MCF 10A (cell line): ENCODE data around the gene STARD9. TPM values are rescaled to one million over a fixed set of nuclear protein-coding genes. Genes with fewer than 3 reads are reported as not detected.

Experiments
- BruUV-seq: library from RNA; stranded (reverse); fragments of 400-500 nt; replicated peaks from 2 replicates; lab custom pipeline; 2021; lab: Mats Ljungman, UMichigan
- CTCF ChIA-PET: fragments of 300-600 bp; sonication (Branson Sonifier 250); formaldehyde crosslinking; extraction: SDS; loops from one replicate; lab custom pipeline; 2021; ENCODE audit warnings: antibody characterized with exemption, inconsistent platforms; lab: Yijun Ruan, JAX
- POLR2A ChIA-PET: fragments of 300-600, 350-650 bp; sonication (Branson Sonifier 250); formaldehyde crosslinking; extraction: SDS; loops from one replicate; lab custom pipeline; 2020; ENCODE audit warnings: antibody characterized with exemption, inconsistent platforms; lab: Yijun Ruan, JAX
- DNase-seq: peaks from one replicate; pipeline ENCODE4 v3.0.0-alpha.2; 2018; ENCODE audit not compliant: unreplicated experiment
- H3K27ac Mint-ChIP-seq: one replicate; pipeline ENCODE4 v1.8.0; 2022; ENCODE audit warnings: mild to moderate bottlenecking, low read depth, mixed read lengths; ENCODE audit not compliant: unreplicated experiment
- H3K27me3 Mint-ChIP-seq: one replicate; pipeline ENCODE4 v1.8.0; 2022; ENCODE audit warnings: mixed read lengths; ENCODE audit not compliant: insufficient read depth, unreplicated experiment
- H3K36me3 Mint-ChIP-seq: one replicate; pipeline ENCODE4 v1.8.0; 2022; ENCODE audit warnings: mild to moderate bottlenecking, moderate library complexity, mixed read lengths; ENCODE audit not compliant: insufficient read depth, unreplicated experiment
- H3K4me1 Mint-ChIP-seq: one replicate; pipeline ENCODE4 v1.8.0; 2022; ENCODE audit warnings: mixed read lengths; ENCODE audit not compliant: insufficient read depth, unreplicated experiment
- H3K4me3 Mint-ChIP-seq: one replicate; pipeline ENCODE4 v1.8.0; 2022; ENCODE audit warnings: mild to moderate bottlenecking, moderate library complexity, mixed read lengths; ENCODE audit not compliant: unreplicated experiment
- H3K9me3 Mint-ChIP-seq: one replicate; pipeline ENCODE4 v1.8.0; 2022; ENCODE audit warnings: mixed read lengths; ENCODE audit not compliant: unreplicated experiment
- intact Hi-C: fragments of 100-400 bp; cut with micrococcal nuclease; formaldehyde crosslinking; loops from 2 replicates; pipeline ENCODE4 v1.14.1; 2022
- total RNA-seq: library from RNA; stranded (reverse); gene quantifications from 2 replicates; pipeline ENCODE4 v1.2.3, GENCODE V29; 2022
- TF ChIP-seq, protein P1 (sequence below): fragments of 200-600 bp; IDR thresholded peaks from one replicate; pipeline ENCODE4 v1.8.0; 2022; ENCODE audit warnings: antibody characterized with exemption, mild to moderate bottlenecking; ENCODE audit not compliant: unreplicated experiment

The STARD9 gene
- total RNA-seq, 1 experiment from 2014 or later, result 2.0 TPM

- DNase-seq, result no peak
- H3K27ac Mint-ChIP-seq, result no peak overlapping the region
- CTCF ChIA-PET, result interaction anchor here (0.6 to 1.6 kb wide), 3 partner anchors 9 to 684 kb away, joined by 3 to 4 read pairs (median 3); no protein-coding TSS in a partner anchor
- BruUV-seq, result no TSS peak
- no peaks in the 10 kb centered on the region for H3K27me3 Mint-ChIP-seq
- H3K36me3 Mint-ChIP-seq, result no peaks in the 10 kb centered on the region
- H3K4me1 Mint-ChIP-seq, result no peaks in the 10 kb centered on the region
- POLR2A ChIA-PET, result no interaction called here
- TF ChIP-seq, protein P1, sequence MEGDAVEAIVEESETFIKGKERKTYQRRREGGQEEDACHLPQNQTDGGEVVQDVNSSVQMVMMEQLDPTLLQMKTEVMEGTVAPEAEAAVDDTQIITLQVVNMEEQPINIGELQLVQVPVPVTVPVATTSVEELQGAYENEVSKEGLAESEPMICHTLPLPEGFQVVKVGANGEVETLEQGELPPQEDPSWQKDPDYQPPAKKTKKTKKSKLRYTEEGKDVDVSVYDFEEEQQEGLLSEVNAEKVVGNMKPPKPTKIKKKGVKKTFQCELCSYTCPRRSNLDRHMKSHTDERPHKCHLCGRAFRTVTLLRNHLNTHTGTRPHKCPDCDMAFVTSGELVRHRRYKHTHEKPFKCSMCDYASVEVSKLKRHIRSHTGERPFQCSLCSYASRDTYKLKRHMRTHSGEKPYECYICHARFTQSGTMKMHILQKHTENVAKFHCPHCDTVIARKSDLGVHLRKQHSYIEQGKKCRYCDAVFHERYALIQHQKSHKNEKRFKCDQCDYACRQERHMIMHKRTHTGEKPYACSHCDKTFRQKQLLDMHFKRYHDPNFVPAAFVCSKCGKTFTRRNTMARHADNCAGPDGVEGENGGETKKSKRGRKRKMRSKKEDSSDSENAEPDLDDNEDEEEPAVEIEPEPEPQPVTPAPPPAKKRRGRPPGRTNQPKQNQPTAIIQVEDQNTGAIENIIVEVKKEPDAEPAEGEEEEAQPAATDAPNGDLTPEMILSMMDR, result no peak
- no peak overlapping the region for H3K4me3 Mint-ChIP-seq
- intact Hi-C loops, result no loop called here
- no peaks in the 10 kb centered on the region for H3K9me3 Mint-ChIP-seq
These were observed 119.0 kb downstream of the STARD9 start for GRCh38 chr15:42694398-42694797.

- no peaks in the 10 kb centered on the region for H3K9me3 Mint-ChIP-seq
- H3K4me1 Mint-ChIP-seq, result no peaks in the 10 kb centered on the region
- no peak overlapping the region for H3K27ac Mint-ChIP-seq
- no peaks in the 10 kb centered on the region for H3K36me3 Mint-ChIP-seq
- no peak for DNase-seq
- intact Hi-C loops, result no loop called here
- no peaks in the 10 kb centered on the region for H3K27me3 Mint-ChIP-seq
- TF ChIP-seq, protein P1, result no peak
- CTCF ChIA-PET, result interaction anchor here (1.6 kb wide), 1 partner anchor 8 kb away, joined by 3 read pairs; no protein-coding TSS in a partner anchor
- no TSS peak for BruUV-seq
- no peak overlapping the region for H3K4me3 Mint-ChIP-seq
- POLR2A ChIA-PET, result no interaction called here
These were observed 120.2 kb downstream of the STARD9 start for GRCh38 chr15:42695527-42696071.

DNA sequence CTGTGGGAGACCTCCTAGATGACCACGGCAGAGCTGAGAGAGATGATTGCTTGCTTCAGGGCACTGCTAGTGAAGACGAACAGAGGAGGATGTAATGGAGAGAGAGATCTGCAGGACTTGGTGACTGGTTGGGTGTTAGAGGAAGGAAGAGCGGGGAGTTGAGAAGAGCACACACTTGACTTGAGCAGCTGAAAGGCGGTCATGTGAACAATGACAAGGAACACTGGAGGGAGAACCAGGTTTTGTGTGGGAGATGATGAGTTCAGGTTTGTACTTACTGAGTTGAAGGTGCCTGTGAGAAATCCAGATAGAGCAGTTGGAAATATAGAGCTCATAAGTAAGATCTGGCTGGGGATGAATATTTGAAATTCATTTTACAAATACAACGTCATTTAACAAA, 121.2 kb downstream of the STARD9 start:
- H3K27ac Mint-ChIP-seq, result no peak overlapping the region
- ChIA-PET CTCF (no interaction called here), POLR2A (interaction anchor here (0.6 kb wide), 1 partner anchor 11 kb away, joined by 4 read pairs; no protein-coding TSS in a partner anchor)
- no peaks in the 10 kb centered on the region for H3K27me3 Mint-ChIP-seq
- no peaks in the 10 kb centered on the region for H3K4me1 Mint-ChIP-seq
- TF ChIP-seq, protein P1, result no peak
- no TSS peak for BruUV-seq
- DNase-seq, result no peak
- H3K9me3 Mint-ChIP-seq, result no peaks in the 10 kb centered on the region
- no peaks in the 10 kb centered on the region for H3K36me3 Mint-ChIP-seq
- intact Hi-C loops, result no loop called here
- H3K4me3 Mint-ChIP-seq, result no peak overlapping the region

- intact Hi-C loops, result loop anchor here (1.0 to 2.0 kb wide), 5 partner anchors 19 to 581 kb away; no protein-coding TSS in a partner anchor
- ChIA-PET POLR2A (interaction anchor here (1.0 to 2.5 kb wide), 2 partner anchors 19 to 222 kb away, joined by 3 to 10 read pairs; no protein-coding TSS in a partner anchor), CTCF (interaction anchor here (0.5 to 2.4 kb wide), 12 partner anchors 10 to 305 kb away, joined by 3 to 10 read pairs (median 3); no protein-coding TSS in a partner anchor)
- no peak overlapping the region for H3K4me3 Mint-ChIP-seq
- H3K27me3 Mint-ChIP-seq, result no peaks in the 10 kb centered on the region
- H3K27ac Mint-ChIP-seq, result no peak overlapping the region
- DNase-seq, result peak; percentile 83
- no TSS peak for BruUV-seq
- peaks cover 6% of the 10 kb centered on the region for H3K4me1 Mint-ChIP-seq
- TF ChIP-seq, protein P1, result peak; percentile 88
- H3K9me3 Mint-ChIP-seq, result no peaks in the 10 kb centered on the region
- no peaks in the 10 kb centered on the region for H3K36me3 Mint-ChIP-seq
These were observed 129.1 kb downstream of the STARD9 start for GRCh38 chr15:42704492-42704926.
